ENCODE data around the gene PEA15. TPM values are rescaled to one million over a fixed set of nuclear protein-coding genes. Genes with fewer than 3 reads are reported as not detected.

The PEA15 gene
- polyA plus RNA-seq, 3 donors: 86.8 to 117 (median 99.7) TPM

DNA sequence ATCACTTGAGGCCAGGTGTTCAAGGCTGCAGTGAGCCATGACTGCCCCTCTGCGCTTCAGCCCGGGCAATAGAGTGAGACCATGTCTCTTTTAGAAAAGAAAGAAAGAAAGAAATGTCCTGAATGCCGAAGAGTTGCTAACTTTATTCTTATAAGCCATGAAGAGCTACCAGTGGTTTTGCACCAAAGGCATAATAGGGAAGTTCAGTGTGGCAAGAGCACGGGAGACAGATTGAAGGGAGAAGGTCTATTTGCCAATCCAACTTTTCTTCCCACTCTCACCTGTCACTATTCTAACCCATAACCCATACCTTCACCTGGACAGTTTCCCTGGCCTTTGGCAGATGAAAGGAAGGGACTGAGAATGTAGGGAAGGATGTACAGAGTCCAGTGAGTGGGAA lies 4.4 kb upstream of the PEA15 start:
- no peak for DNase-seq (ENCODE audit: extremely low read depth in 1 of 11, low read depth in 9 of 11, low spot score in 4 of 11)

DNA sequence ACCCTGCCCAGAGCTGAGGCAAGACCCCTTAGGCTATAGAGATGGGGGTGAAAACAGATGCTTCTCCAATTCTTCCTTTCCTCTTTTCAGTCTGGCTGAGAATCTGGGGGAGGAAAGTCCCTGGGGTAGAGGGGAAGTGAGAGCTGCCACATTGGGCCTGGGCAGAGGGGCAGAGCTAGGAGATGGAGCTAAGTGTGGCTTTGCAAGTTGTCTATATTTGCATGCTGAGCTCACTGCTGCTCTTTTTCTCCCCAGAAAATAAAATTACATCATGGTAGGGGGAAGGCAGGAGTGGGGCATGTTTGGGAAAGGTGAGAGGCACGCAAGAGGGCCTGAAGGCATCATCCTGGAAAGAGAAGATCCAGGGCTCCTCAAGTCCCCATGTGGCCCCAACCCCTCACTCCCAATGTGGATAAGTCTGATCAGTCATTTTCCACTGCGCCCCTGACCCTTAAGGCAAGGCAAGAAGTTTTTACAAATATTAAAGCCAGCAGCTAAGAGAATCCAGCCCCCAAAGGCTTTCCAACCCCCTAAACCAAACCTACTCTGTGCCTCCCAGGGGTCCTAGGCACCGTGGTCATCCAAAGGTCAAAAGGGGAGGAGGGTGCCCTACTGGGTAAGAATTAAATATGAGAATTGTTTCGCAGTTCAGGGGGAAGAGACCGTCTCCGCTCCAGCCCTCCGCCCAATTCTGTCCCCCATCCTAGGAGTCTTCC lies 500 bp upstream of the PEA15 start:
- no peak for DNase-seq (ENCODE audit: extremely low read depth in 1 of 11, low read depth in 9 of 11, low spot score in 4 of 11)

DNA sequence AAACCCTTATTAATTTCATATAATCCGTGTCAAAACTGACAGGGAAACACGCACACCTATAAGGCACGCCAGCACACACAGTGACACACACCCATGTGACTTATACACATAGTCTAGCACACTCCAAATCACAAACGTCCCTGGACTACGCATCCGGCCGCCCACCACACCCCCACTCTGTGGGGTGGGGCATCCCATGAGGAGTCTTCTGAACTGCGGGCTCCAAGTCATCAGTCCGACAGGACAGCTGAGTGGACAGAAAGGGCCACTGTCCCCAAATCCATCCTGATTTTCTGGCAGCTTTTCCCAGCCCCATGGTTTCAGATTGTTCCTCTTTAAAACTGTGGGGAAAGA lies 829 bp downstream of the PEA15 start:
- DNase-seq (ENCODE audit: extremely low read depth in 1 of 11, low read depth in 9 of 11, low spot score in 4 of 11): peak in 3 of 11 donors; percentile 20 to 40 (median 23)

DNA sequence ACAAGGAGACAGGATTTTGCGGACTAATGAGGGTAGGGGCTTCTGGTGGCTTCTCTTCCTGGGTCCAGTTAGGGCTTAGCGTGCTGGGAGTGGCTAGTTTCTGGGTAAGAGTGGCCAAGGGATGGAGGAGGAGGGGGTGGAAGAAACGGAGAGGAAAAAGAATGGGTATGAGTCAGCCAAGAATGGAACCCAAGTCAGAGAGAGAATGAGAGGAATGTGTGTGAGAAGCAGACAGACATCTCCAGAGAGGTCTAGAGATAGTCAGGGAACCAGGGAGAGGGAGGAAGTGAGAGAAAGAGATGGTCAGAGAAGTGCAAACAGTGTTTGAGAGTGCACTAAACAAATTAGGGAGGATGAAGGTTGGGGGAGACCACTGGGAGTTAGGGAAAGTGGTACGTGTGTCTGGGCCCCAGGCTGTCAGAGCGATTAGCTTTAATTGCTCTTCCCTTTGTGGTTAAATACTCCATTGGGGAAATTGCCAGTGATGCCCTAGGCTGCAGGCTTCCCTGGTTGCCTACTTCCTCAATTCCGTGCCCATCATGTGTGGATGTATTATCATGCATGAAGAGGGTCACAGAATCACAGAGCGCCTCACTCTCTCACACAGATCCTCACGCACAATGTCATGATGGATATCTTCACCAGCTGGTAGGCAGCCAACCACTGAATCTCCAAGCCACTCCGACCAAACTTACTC lies 1.4 kb downstream of the PEA15 start:
- DNase-seq (ENCODE audit: extremely low read depth in 1 of 11, low read depth in 9 of 11, low spot score in 4 of 11): no peak

DNA sequence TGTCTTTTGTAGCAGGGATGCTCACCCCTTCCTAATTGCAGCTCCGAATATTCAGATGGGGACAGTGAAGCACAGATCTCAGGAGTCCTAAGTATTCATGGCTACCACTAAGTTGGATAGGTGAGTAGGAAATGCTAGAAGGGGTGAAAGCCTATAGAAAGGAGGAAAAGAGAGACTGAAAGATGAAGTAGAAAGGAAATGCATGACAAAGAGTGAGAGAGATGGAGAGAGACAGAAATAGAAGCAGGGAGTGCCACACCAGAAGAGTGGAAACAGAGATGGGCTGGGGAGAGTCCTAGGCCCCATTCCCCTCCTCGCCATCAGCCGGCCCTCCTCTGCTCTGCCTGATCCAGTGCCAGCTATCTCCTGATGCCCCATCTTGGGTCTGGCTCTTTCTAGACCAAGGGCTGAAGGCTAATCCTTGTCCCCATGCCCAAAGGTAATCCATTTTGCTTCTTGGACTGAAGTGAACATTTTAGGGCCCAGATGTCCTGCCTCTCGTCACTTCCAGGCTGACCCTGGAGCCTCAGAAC lies 2.0 kb downstream of the PEA15 start:
- no peak for DNase-seq (ENCODE audit: extremely low read depth in 1 of 11, low read depth in 9 of 11, low spot score in 4 of 11)

DNA sequence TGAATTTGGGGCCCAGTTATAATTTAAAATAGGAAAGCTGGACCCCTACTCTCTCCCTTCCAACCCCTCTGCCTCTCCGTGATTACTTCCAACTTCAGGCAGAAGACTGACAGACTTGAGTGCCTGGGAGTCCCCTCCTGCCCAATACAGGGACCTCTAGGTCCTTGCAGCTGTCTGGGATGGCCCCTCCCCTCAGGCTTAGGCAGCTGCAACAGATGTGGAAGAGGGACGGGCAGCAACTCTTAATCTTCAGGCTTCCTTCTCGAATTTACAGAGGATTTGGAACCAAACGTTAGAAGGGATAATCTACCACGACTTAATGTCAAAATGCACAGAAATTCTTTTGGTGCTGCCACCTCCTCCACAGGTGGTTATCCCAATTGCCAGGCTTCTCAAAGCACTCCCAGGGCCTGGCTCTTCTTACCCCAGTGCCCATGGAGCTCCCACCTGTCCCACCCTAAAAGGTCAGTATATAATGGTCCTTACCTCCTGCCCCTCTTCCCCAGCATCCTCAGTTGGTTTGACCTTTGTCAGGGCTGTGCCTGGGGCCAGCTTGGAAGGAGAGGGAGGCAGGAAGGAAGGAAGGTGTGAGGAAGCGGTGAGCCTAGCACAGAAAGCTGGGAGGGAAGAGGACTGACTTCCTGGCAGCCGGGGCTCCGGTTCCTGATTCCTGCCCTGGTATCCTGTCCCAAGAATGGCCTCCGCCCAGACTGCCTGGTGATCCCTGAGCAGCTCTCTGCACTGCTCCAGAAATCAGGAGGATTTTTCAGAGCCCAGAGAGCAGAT lies 2.8 kb downstream of the PEA15 start:
- DNase-seq (ENCODE audit: extremely low read depth in 1 of 11, low read depth in 9 of 11, low spot score in 4 of 11): no peak

DNA sequence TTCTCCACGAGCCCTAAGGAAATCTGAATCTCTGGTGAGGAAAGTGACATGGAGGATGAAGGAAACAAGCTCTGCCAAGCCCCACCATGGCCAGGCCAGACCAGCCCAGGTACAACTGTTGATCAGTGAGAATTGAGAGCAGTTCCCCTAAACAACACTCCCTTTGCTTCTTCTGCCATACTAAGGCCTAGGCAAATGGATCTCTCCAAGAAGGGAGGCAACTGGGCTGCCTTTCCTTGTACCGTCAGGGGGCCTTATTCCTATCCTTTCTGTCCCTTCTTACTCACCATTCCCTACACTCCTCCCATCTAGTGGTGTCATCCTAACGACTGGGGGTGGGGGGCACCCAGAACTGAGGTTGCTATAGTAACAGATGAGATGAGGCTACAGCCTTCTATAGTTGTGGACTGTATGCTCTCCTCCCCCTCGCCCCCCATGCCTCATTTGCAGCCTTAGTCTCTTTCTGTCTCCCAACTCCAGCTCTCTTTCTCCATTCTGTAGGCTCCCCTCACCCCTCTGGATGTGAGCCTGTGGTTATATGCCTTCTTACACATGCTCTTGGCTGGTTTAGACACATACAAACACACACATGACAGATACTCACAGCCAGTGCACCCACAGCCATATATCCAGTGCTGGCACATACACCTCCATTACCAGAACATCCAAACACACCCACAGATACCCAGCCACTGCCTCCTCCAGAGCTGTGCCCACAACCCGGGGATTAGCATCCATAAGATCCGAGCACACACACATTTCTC lies 3.6 kb downstream of the PEA15 start:
- DNase-seq (ENCODE audit: extremely low read depth in 1 of 11, low read depth in 9 of 11, low spot score in 4 of 11): no peak

DNA sequence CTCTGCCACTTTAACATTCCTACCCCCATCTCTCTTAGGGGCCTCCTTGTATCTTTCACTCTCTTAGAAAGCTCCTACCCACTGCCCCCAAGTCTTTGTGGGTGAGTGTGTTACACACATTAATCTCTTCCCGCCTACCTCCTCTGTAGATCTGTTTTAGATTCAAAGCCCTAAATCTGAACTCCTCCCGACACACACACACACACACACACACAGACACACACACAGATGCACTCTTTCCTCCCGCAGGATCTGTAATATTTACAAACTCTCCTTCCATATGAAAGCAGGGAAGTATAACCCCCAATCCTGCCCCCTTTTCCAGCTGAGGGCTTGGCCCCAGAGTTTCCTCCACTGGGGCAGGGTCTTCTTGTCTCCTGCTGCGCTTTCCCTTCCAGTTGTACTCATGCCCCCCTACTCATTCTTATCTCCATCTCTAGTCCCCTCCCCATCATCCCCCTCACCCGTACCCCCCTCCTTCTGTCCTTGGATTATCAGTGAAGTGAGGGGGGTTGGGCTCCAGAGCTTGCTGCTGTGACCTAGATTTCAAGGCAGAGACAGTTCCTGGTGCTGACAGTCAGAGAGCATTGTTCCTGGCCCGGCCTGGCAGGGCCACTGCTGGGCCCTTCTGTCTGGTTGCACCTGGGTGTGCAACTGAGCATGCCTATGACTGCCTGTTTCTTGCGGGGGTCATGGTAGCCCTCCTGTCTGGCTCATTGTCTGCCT lies 4.3 kb downstream of the PEA15 start:
- DNase-seq (ENCODE audit: extremely low read depth in 1 of 11, low read depth in 9 of 11, low spot score in 4 of 11): no peak

DNA sequence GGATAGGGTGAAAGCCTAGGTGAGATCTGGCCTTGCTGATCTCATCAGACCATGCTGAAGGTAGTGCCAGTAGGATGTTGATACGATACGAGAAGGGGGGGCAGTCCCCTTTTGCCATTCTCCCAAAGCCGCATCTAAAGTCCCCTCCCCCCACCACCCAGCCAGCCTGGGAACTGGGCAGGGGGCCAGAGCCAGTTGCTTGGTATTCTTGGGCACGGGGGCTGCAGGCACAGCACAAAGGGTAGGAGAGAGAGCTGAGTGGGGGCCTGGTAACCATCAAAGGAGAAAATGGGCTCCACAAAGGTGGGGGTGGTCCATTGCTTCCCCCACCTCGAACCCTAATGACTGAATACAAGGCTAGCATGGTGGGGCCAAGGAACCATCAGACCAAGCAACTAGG lies 5.4 kb downstream of the PEA15 start:
- DNase-seq (ENCODE audit: extremely low read depth in 1 of 11, low read depth in 9 of 11, low spot score in 4 of 11): no peak

DNA sequence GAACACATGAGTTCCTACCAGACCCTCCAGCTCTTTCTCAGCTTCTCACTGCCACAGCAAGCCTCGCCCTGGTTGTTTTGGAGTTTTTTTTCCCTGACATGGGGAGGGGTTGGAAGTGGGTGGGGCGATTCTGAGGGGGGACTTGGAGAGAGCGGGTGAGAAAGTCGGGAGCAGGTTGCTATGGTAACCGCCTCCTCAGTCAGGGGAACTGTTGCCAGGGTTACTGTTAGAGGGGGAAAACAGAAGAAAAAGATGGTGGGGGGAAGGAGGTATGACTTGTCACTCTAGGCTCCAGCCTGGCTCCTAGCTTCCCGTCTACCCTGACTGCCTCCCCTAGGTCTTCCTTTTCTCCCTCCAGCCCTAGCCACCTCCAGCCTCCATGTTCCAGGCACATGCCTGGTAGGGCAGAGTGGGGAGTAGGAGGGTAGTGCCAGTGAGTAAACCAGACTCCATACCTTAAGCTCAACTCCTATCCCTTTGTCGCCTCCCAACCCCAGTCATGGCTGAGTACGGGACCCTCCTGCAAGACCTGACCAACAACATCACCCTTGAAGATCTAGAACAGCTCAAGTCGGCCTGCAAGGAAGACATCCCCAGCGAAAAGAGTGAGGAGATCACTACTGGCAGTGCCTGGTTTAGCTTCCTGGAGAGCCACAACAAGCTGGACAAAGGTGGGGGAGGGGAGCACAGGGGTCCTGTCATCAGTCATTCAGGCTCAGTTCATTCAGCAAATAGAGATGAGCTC lies 6.0 kb downstream of the PEA15 start:
- DNase-seq (ENCODE audit: extremely low read depth in 1 of 11, low read depth in 9 of 11, low spot score in 4 of 11): no peak

DNA sequence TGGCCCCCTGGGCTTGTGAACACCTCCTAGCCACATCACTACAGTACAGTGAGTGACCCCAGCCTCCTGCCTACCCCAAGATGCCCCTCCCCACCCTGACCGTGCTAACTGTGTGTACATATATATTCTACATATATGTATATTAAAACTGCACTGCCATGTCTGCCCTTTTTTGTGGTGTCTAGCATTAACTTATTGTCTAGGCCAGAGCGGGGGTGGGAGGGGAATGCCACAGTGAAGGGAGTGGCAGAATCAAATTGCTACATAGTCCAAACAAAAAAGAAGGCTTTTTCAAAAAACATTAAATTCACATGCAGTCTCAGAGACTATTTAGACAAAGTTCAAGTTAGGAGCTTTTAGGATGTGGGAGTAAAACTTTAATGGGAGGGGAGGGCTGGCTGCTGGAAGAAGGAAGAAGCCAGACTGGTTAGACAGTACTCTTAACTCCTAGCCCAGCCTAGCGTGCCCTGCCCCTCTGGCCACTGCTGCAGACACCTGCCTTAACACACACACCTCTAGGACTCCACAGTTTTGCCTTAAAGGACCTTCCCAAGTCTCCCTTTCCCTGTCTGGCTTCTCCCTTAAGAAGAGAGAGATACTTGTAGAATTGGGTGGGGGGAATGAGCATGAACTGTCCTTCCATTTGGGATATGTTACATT lies 9.4 kb downstream of the PEA15 start:
- no peak for DNase-seq (ENCODE audit: extremely low read depth in 1 of 11, low read depth in 9 of 11, low spot score in 4 of 11)

DNA sequence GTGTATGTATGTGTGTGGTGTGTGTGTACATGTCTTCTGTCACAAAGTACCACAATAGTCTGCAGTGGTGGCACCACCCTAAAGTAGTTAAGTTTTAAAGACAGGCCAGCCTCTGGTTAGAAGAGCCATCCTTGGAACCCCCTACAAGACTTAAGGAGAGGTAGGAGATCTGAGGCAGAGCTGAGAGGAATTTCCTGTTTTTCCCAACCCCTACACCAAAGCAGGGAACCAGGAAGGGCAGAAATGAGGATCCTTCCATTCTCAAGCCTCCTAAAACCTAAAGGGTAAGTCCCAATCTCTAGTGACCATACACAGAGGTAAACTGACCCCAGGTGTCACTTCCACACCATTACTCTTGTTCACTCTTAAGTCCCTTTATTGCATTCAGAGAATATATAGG lies 11.1 kb downstream of the PEA15 start:
- no peak for DNase-seq (ENCODE audit: extremely low read depth in 1 of 11, low read depth in 9 of 11, low spot score in 4 of 11)

DNA sequence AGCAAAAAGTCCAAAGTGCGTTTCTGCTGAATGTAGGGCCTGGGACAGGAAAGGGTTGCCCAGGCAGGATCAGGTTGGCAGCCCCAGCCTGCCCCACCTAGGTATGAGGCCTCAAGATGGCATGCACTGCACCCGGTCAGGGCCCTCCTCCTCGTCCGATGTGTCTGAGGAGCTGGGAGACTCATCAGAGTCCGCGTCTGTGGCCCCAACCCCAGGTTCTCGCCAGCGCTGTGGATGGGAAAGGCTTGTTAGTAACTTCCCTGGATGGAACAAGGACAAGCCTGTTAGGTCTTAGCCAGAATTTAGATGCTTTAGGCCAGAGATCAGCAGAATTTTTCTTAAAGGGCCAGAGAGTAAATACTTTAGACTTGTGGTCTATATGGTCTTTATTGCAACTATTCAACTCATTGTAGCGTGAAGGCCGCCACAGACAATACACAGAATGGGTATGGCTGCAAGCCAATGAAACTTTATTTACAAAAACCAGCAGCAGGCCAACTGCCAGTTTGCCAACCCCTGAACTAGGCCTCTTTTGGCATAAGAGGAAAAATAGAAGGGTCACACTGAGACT lies 12.4 kb downstream of the PEA15 start:
- DNase-seq (ENCODE audit: extremely low read depth in 1 of 11, low read depth in 9 of 11, low spot score in 4 of 11): no peak

DNA sequence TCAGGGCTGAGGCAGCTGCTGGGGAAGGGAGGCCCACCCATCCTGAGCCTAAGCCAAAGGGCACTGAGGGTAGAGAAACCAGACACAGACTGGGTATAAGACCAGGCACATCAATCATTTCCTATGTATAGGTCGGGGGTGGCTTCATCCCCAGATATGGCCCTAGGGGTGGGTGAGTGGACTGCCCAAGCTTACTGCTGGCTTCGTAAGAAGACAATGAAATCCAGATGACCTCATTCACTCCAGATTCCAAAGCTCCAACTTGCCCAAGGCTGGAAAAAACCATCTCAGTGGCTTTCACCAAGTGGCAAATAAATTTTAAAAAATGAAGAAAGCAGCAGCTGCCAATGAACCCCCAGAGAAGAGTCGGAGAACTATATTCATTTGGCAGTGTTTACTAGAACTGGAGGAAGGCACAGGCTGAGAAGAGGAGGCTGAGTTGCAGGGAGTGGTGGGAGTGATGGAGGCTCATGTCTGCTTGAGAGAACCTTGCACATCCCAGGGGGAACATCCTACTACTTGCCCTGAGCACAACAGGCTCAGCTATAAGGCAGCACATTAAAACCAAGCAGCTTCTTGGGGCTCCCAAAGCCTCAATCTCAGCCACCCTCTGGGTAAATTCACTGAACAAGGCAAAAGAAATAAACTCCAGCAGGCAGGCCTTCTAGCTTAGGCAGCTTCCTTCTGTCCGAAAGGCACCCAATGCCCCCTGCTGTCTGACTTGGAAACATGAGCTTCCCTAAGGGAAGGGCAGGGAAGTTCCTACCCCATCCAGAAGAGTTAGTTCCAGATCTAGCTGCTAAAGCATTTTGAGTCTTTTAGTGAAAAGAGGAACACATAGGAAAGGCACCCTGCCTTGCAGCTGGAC lies 14.1 kb downstream of the PEA15 start:
- DNase-seq (ENCODE audit: extremely low read depth in 1 of 11, low read depth in 9 of 11, low spot score in 4 of 11): peak in 7 of 11 donors; percentile 18 to 35 (median 28)

DNA sequence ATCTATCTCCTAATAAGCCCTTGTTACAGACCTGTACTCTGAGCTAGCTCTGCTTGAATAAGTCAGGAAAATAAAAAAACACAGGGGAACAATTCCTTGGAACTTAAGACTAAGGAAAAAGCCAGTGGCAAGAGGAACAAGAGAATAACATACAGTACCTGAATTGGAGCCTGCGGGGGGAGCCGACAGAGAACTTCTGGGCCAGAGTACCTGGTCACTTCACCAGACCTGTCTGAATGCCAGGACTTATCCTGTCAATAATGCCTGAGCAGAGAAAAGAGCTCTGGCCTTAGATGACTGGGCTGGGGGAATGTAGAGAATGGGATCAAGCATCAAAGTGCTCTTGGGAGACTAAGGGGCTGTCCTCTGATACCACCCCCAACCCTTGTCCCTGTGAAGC lies 15.1 kb downstream of the PEA15 start:
- DNase-seq (ENCODE audit: extremely low read depth in 1 of 11, low read depth in 9 of 11, low spot score in 4 of 11): no peak

DNA sequence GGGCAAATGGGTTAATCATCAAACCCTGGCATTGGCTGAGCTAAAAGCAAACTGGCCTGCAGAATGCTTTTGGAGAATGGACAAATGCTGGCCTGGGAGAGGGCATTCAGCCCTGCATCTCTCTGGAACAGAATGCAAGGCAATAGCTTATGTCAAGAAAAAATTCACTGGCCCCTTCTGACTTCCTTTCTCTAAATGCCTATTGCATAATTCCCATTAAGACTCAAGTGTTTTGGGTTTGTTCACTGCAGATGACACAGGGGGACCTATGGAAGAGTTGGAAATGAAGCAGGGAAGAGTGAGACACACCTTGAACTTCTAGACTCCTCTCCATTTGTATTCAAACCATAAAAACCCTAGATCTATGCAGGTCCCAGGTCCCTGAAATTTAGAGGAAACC lies 15.9 kb downstream of the PEA15 start:
- no peak for DNase-seq (ENCODE audit: extremely low read depth in 1 of 11, low read depth in 9 of 11, low spot score in 4 of 11)
